HCT116 (cell line): ENCODE results near the gene CNTNAP5. TPM values are rescaled to one million over a fixed set of nuclear protein-coding genes. Genes with fewer than 3 reads are reported as not detected.

ENCODE experiments used
- ATAC-seq: fragments of 200-7000 bp; cut with Tn5 transposase; 2 replicates; pipeline ENCODE4 v1.9.1; 2020; ENCODE audit warnings: mild to moderate bottlenecking, moderate library complexity
- BruUV-seq: library from RNA; stranded (reverse); fragments of 400-500 nt; replicated peaks from 2 replicates; lab custom pipeline; 2021; lab: Mats Ljungman, UMichigan
- CTCF ChIA-PET: fragments of 300-600 bp; sonication (Branson Sonifier 250); formaldehyde crosslinking; loops from one replicate; lab custom pipeline; 2021; ENCODE audit warnings: antibody characterized with exemption; lab: Charles Lee
- POLR2A ChIA-PET: fragments of 300-600, 350-600 bp; sonication (Branson Sonifier 250); formaldehyde crosslinking; loops from one replicate; lab custom pipeline; 2021; ENCODE audit warnings: antibody characterized with exemption; lab: Charles Lee
- RAD21 ChIA-PET, 2 experiments: fragments of 300-600 bp; sonication (Branson Sonifier 250); formaldehyde crosslinking; loops; one replicate each; lab custom pipeline; 2023; ENCODE audit warnings: low total read pairs in 2 of 2; ENCODE audit not compliant: uncharacterized antibody in 2 of 2, unreplicated experiment in 2 of 2, low non-redundant PET in 1 of 2; lab: Charles Lee
- DNase-seq: peaks from one replicate; pipeline ENCODE4 v3.0.0-alpha.2; 2010; ENCODE audit warnings: low read depth, low spot score
- H2AFZ ChIP-seq: fragments of 200-600 bp; shearing (Covaris generic), sonication (generic); 2 replicates; pipeline ENCODE4 v1.6.1; 2017; ENCODE audit warnings: low read depth, mixed run types, mixed read lengths, antibody characterized with exemption, low read length; ENCODE audit not compliant: poor library complexity, severe bottlenecking
- H3K27ac ChIP-seq: 2 replicates; pipeline ENCODE4 v1.5.1; 2012; ENCODE audit warnings: low read depth, low read length
- H3K27me3 ChIP-seq: fragments of 200-600 bp; sonication (generic); 2 replicates; pipeline ENCODE4 v1.6.1; 2016; ENCODE audit warnings: mixed run types, low read length, mixed read lengths; ENCODE audit not compliant: insufficient read depth
- H3K36me3 ChIP-seq, 2 experiments: fragments of 200-500 bp in 1 of 2; fragments of 200-600 bp in 1 of 2; sonication (Bioruptor generic) in 1 of 2; sonication (generic) in 1 of 2; 2 replicates each; pipeline versions ENCODE4 v1.5.1 to v1.6.1; 2014 to 2016; ENCODE audit warnings: low read length in 2 of 2, inconsistent platforms in 1 of 2, mixed read lengths in 1 of 2, mixed run types in 1 of 2; ENCODE audit not compliant: insufficient read depth in 2 of 2, control insufficient read depth in 1 of 2
- H3K4me1 ChIP-seq, 2 experiments: fragments of 200-600 bp in 1 of 2; sonication (generic) in 1 of 2; 2 replicates each; pipeline versions ENCODE4 v1.5.1 to v1.6.1; 2012 to 2017; ENCODE audit warnings: low read length in 2 of 2, inconsistent platforms in 1 of 2, mild to moderate bottlenecking in 1 of 2, mixed read lengths in 1 of 2, mixed run types in 1 of 2, moderate library complexity in 1 of 2; ENCODE audit not compliant: insufficient read depth in 2 of 2, control insufficient read depth in 1 of 2
- H3K4me2 ChIP-seq: fragments of 200-600 bp; sonication (generic); 2 replicates; pipeline ENCODE4 v1.6.1; 2017; ENCODE audit warnings: mixed run types, low read length, mixed read lengths
- H3K4me3 ChIP-seq, 2 experiments: fragments of 200-600 bp in 1 of 2; sonication (generic) in 1 of 2; replicated peaks in 1 of 2; 2 replicates each; pipeline ENCODE4 v1.5.1; 2011 to 2016; ENCODE audit warnings: low read length in 2 of 2, control low read depth in 1 of 2, low read depth in 1 of 2, mild to moderate bottlenecking in 1 of 2, mixed read lengths in 1 of 2, mixed run types in 1 of 2
- H3K79me2 ChIP-seq: fragments of 200-600 bp; sonication (generic); 2 replicates; pipeline ENCODE4 v1.6.1; 2017; ENCODE audit warnings: mild to moderate bottlenecking, mixed run types, low read length, moderate library complexity, mixed read lengths; ENCODE audit not compliant: insufficient read depth
- H3K9ac ChIP-seq: fragments of 200-600 bp; sonication (generic); 2 replicates; pipeline ENCODE4 v1.6.1; 2016; ENCODE audit warnings: low read length, mixed read lengths
- H3K9me2 ChIP-seq: fragments of 200-600 bp; sonication (generic), shearing (Covaris generic); 2 replicates; pipeline ENCODE4 v1.6.1; 2017; ENCODE audit warnings: mixed run types, mild to moderate bottlenecking, moderate library complexity; ENCODE audit not compliant: insufficient read depth
- H3K9me3 ChIP-seq, 2 experiments: fragments of 200-500 bp in 1 of 2; fragments of 200-600 bp in 1 of 2; sonication (Bioruptor generic) in 1 of 2; sonication (generic) in 1 of 2; 2 replicates each; pipeline ENCODE4 v1.6.1; 2014 to 2017; ENCODE audit warnings: low read length in 2 of 2, mixed read lengths in 2 of 2, inconsistent platforms in 1 of 2, low read depth in 1 of 2, mild to moderate bottlenecking in 1 of 2, mixed run types in 1 of 2, moderate library complexity in 1 of 2; ENCODE audit not compliant: control insufficient read depth in 1 of 2, insufficient read depth in 1 of 2
- H4K20me1 ChIP-seq: fragments of 200-600 bp; sonication (generic), shearing (Covaris generic); 2 replicates; pipeline ENCODE4 v1.6.1; 2017; ENCODE audit warnings: mixed run types, mild to moderate bottlenecking, moderate library complexity; ENCODE audit not compliant: insufficient read depth
- CEBPB ChIP-seq: IDR thresholded peaks from 2 replicates; pipeline ENCODE4 v1.6.1; 2012; ENCODE audit warnings: low read depth
- CTCF ChIP-seq, 3 experiments: fragments of 200-600 bp in 1 of 3; sonication (generic) in 1 of 3; IDR thresholded peaks in 2 of 3; conservative IDR thresholded peaks in 1 of 3; 2 replicates each; pipeline ENCODE4 v1.5.1; 2012 to 2017; ENCODE audit warnings: low read depth in 2 of 3, low read length in 2 of 3, antibody characterized with exemption in 1 of 3, borderline replicate concordance in 1 of 3, control low read depth in 1 of 3, mild to moderate bottlenecking in 1 of 3, mixed read lengths in 1 of 3, mixed run types in 1 of 3, moderate library complexity in 1 of 3; ENCODE audit not compliant: insufficient read depth in 1 of 3
- EGR1 ChIP-seq: IDR thresholded peaks from 2 replicates; pipeline ENCODE4 v1.6.1; 2012; ENCODE audit warnings: low read depth
- ELF1 ChIP-seq: IDR thresholded peaks from 2 replicates; pipeline ENCODE4 v1.6.1; 2012; ENCODE audit warnings: low read depth, borderline replicate concordance
- EZH2 ChIP-seq: fragments of 200-600 bp; sonication (generic); IDR thresholded peaks from 2 replicates; pipeline ENCODE4 v1.6.1; 2017; ENCODE audit warnings: antibody characterized with exemption, mixed run types
- MAX ChIP-seq: IDR thresholded peaks from 2 replicates; pipeline ENCODE4 v1.6.1; 2012
- POLR2A ChIP-seq: IDR thresholded peaks from 2 replicates; pipeline ENCODE4 v1.7.0; 2011; ENCODE audit warnings: borderline replicate concordance; ENCODE audit not compliant: insufficient read depth, insufficient read length; ENCODE audit errors: extremely low read depth
- SIN3A ChIP-seq: IDR thresholded peaks from 2 replicates; pipeline ENCODE4 v1.6.1; 2012; ENCODE audit warnings: low read depth
- ZBTB33 ChIP-seq: IDR thresholded peaks from 2 replicates; pipeline ENCODE4 v1.6.1; 2011; ENCODE audit warnings: mild to moderate bottlenecking, low read length, moderate library complexity; ENCODE audit not compliant: insufficient replicate concordance; ENCODE audit errors: extremely low read depth
- ZFX ChIP-seq: fragments of 450-650 bp; IDR thresholded peaks from 2 replicates; pipeline ENCODE4 v1.6.1; 2017
- intact Hi-C: fragments of 100-400 bp; cut with micrococcal nuclease; formaldehyde crosslinking; loops from 2 replicates; pipeline ENCODE4 v1.10.0; 2022
- total RNA-seq: library from RNA; stranded (reverse); gene quantifications from one replicate; pipeline ENCODE4 v1.2.1, GENCODE V29; 2021; ENCODE audit not compliant: unreplicated experiment

Gene CNTNAP5
- total RNA-seq, 1 experiment from 2014 or later: not detected

- DNase-seq (no peak), ATAC-seq (no peak)
- TF ChIP-seq EGR1 (no peak), SIN3A (no peak), POLR2A (no peak), EZH2 (no peak), ELF1 (no peak), ZFX (no peak), CEBPB (no peak), CTCF (IDR thresholded peaks at IDR 0.05 in 2 of 3, conservative IDR thresholded peaks at IDR 0.05 in 1 of 3; ENCODE audit: borderline replicate concordance in 1 of 3, insufficient read depth in 1 of 3, low read depth in 2 of 3, low read length in 2 of 3) (no peak), ZBTB33 (no peak), MAX (no peak)
- ChIA-PET POLR2A (no interaction called here), CTCF (no interaction called here), RAD21 (no interaction called here)
- no peaks in the 10 kb centered on the region for H3K9me2 ChIP-seq
- no peak overlapping the region for H2AFZ ChIP-seq
- no peak overlapping the region for H3K4me2 ChIP-seq
- H3K9me3 ChIP-seq: peaks cover 0 to 26% of the 10 kb centered on the region in 2 experiments; a peak in 2 of 4 replicates
- H3K79me2 ChIP-seq: no peaks in the 10 kb centered on the region
- H4K20me1 ChIP-seq: no peaks in the 10 kb centered on the region
- no peaks in the 10 kb centered on the region for H3K36me3 ChIP-seq
- no TSS peak for BruUV-seq
- no peak overlapping the region for H3K4me3 ChIP-seq
- intact Hi-C loops: no loop called here
- H3K27ac ChIP-seq: no peak overlapping the region
- no peak overlapping the region for H3K9ac ChIP-seq
- H3K4me1 ChIP-seq: no peaks in the 10 kb centered on the region
- no peaks in the 10 kb centered on the region for H3K27me3 ChIP-seq
Measured at GRCh38 chr2:124319577-124319976, 294.5 kb downstream of the CNTNAP5 start.
